Activated naive CD4-positive, alpha-beta T cell treated with Interleukin-2 at 50 U/mL for 16 hours (primary cell): Measurements from ENCODE around the gene LST1.
A peak's percentile ranks its signal among the peaks of the same experiment; 100 is the strongest.
"Not testable (repeated sequence)": the region's sequence is repeated elsewhere in the genome, so short reads cannot be mapped to it uniquely, and the experiment has no call there.

Source experiments
- DNase-seq: peaks from one replicate; pipeline ENCODE4 v3.0.0-alpha.2; 2020

Gene LST1

DNA sequence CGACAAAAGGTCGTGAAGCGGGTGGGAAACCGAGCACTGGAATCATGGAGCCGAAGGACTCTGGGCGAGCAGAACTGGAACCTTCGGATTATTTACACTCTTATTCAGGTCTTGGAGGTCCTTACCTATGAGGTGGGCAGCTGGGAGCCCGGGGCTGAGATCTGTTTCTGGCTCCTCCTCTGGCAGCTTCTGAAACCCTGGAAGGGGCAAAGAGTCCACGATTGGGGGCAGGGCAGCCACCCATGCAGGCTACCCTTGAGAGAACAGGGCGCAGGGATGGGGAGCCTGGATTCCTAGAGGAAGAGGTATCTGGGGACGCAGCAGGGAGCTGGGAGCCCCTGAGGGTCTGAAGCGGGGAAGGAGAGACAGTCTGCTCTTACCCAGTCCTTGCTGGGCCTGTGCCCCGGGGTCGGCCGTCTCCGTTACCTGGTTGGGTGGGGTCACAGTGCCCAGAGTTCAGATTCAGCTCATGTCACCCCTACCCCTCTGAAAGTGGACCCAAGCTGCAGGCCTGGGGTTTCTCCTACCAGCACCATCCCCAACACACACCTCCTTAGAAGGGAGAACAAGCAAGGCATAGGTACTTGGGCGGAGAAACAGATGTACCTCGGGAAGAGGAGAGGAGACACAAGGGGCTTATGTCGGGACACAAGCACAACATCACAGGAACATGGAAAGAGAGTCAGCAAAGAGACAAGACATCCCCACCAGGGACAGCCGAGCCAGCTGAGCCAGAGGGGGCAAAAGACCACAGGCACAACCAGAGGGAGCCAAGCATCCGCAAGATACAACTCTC lies 4.4 kb upstream of the LST1 start:
- peak; percentile 15 for DNase-seq

- DNase-seq, result peak; percentile 59
Observed at GRCh38 chr6:31582230-31582643, 3.8 kb upstream of the LST1 start, which contains the start of gene LTB. Gene LTB (minus strand): TSS chr6:31582424. CDS start chr6:31582417, 7 bp downstream.

DNA sequence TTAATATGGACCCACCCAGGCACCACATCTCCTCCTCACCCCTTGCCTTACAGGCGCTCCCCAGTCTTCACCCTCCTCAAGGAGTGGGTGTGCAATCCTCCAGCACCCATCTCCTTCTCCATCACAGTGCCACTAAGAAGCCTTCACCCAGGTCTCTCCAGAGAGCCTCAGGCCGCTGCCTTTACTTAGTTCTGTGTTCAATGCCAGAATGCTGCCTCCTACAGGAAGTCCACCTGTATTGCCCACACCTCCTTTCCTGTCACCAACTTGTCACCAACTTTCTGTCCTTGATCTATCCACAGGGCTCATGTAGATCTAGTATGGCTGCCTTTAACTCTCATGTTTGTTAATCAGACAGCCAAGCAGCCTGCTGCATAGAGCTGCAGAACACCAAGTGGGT lies 586 bp upstream of the LST1 start:
- DNase-seq, result peak; percentile 42

DNA sequence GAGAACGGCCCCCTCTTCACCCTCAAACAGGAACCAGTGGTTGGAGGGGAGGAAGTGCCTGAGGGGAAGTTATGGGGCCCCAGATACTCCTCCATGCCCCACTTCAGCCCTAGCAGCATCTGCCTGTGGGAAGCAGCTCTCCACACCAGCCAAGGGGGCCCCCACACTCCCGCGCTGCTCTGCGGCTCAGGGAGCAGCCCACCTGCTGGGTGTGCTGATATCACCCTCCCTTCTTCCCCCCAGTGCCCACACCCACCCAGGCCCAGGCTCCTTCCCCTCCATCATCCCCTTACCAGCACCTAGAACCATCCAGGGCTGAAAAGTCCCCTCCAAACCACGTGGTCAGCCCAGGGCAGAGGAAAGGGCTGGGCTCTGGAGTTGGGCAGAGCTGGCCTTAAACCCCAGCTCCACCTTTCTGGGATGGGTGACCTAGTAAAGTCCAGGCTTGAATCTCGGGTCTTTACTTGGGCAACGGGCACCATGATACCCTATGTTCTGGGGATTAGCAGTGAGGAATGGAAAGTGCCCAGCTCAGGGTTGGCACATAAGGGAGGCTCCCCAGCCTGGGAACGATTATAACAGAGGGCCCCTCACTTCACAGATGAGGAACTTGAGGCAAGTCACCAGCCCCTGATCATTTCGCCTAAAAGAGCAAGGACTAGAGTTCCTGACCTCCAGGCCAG lies 663 bp downstream of the LST1 start:
- peak; percentile 22 for DNase-seq

- DNase-seq, result no peak
Observed at GRCh38 chr6:31587791-31588777, 2.0 kb downstream of the LST1 start.

GRCh38 chr6:31588871-31589650 lies 3.0 kb downstream of the LST1 start:
- no peak for DNase-seq

DNA sequence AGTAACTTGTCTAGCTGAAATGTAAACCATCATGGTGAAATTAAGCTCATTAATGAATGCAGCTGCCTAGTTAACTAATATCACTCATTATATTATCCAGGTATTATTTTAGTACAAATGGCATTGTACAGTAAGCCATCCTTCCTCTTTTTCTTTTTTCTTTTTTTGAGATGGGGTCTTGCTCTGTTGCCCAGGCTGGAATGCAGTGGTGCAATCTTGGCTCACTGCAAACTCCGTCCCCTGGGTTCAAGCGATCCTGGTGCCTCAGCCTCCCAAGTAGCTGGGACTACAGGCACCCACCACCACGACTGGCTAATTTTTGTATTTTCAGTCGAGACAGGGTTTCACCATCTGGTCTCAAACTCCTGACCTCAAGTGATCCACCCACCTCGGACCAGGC lies 4.6 kb downstream of the LST1 start:
- DNase-seq, result not testable (repeated sequence)

DNA sequence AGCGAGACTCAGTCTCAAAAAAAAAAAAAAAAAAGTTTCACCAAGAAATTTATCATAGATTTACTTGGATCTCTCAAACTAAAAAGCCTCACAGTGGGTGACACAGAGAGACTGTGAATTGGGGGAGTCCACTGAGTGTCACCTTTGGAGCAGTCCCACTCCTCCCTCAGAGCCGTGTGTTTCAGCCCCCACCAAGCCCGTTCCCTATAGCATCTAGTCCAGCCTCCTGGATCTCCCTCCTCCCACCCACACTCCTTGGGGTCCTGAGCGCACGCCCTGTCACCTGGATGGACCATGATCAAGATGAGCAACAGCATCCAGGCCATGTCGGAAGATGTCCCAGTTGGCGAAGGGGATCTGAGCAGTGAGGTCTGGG lies 6.3 kb downstream of the LST1 start:
- no peak for DNase-seq

DNA sequence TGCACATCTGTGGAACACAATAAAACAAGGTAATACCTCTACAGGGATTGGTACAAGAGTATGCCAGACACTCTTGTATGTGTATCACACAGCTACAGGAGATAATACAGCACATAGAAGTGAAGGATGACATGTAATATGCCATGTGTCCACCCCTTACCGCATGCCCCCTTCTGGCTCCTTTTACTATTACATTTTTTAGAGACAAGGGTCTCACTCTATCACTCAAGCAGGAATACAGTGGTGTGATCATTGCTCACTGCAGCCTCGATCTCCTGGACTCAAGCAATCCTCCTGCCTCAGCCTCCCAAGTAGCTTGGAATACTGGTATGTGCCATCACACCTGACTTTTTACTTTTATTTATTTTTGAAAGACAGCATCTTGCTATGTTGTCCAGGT lies 10.9 kb downstream of the LST1 start:
- peak; percentile 29 for DNase-seq

- no peak for DNase-seq
Observed at GRCh38 chr6:31607317-31607716, 21.2 kb downstream of the LST1 start.

DNA sequence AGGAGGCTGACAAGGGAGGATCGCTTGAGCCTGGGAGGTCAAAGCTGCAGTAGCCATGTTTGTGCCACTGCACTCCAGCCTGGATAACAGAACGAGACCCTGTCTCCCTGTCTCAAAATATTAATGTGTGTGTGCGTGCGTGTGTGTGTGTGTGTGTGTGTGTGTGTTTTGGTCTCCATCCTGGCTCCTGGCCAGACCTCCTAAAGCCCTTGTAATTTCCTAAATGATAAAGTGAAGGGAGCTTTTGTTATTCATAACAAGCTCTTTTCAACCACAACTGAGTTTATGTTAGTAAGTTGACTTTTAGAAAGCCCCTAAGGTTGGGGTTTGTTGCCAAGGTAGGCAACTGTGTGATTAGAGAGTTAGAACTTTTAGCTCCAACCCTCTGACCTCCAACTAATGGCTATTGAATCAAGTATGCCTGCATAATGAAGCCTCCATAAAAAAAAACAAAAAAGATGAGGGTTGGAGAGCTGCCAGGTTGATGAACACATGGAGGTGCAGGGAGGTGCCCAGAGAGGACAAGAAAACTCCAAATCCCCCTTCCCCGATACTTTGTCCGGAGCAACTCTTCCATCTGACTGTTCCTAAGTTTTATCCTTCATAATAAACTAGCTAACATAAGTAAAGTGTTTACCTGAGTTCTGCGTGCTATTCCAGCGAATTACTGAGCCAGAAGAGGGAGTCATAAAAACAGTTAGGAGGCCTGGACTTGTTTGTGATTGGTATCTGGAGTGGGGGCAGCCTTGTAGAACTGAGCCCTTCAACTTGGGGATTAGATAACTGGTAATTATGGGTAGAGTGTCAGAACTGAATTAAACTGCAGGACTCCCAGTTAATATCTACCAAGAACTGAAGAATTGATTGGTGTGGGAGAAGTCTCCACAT lies 23.7 kb downstream of the LST1 start:
- DNase-seq, result no peak

DNA sequence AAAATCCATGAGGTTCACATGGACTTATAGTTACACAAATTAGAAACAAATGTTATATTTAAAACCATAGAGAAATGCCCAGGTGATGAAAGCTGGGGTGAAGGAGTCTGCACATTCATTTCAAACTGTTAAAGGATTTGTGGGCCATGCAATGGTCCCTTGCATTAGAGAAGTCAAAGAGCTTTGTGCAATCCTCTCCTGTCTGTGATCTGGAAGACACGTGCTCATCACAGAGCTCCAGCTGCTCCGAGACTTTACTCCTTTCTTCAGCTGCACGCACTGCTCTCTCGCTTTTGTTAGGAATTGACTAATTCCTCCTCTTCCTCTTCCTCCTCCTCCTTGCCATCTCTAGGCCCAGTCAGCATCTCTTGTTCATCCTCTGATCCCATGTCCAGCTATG lies 24.9 kb downstream of the LST1 start:
- DNase-seq, result no peak

- no peak for DNase-seq
Observed at GRCh38 chr6:31614075-31614619, 28.1 kb downstream of the LST1 start.

GRCh38 chr6:31614684-31615578 lies 28.9 kb downstream of the LST1 start, which contains the start of gene AIF1:
Gene AIF1 (plus strand): TSS chr6:31615234. CDS start chr6:31615330, 96 bp downstream.
- DNase-seq, result no peak

- DNase-seq, result no peak
Observed at GRCh38 chr6:31615748-31616147, 29.7 kb downstream of the LST1 start.

- DNase-seq, result no peak
Observed at GRCh38 chr6:31617010-31617409, 30.9 kb downstream of the LST1 start.

GRCh38 chr6:31619805-31620585 lies 33.9 kb downstream of the LST1 start:
- peak; percentile 97 for DNase-seq

- DNase-seq, result peak; percentile 82
Observed at GRCh38 chr6:31620586-31621319, 34.7 kb downstream of the LST1 start, which contains the start of gene PRRC2A. Gene PRRC2A (plus strand): TSS chr6:31620715. CDS start chr6:31622790, 2,075 bp downstream.
